AG04449 (cell line): ENCODE results near the gene SPIRE1.

Source experiments
- CTCF ChIA-PET: fragments of 350-600 bp; formaldehyde crosslinking; extraction: SDS; loops from one replicate; lab custom pipeline; 2021; ENCODE audit warnings: antibody characterized with exemption; lab: Yijun Ruan, JAX
- POLR2A ChIA-PET: fragments of 400-600, 350-600 bp; formaldehyde crosslinking; extraction: SDS; loops from one replicate; lab custom pipeline; 2020; ENCODE audit warnings: antibody characterized with exemption, inconsistent platforms; lab: Yijun Ruan, JAX
- DNase-seq: peaks from one replicate; pipeline ENCODE4 v3.0.0-alpha.2; 2010; ENCODE audit warnings: low read depth, low spot score
- H3K4me3 ChIP-seq: 2 replicates; pipeline ENCODE4 v1.5.1; 2011; ENCODE audit warnings: low read depth, mild to moderate bottlenecking, control low read depth, low read length
- TF ChIP-seq, protein P1 (sequence below): IDR thresholded peaks from one replicate; pipeline ENCODE4 v1.5.1; 2011; ENCODE audit warnings: mild to moderate bottlenecking, moderate library complexity, low read length, control low read depth, inconsistent platforms; ENCODE audit not compliant: insufficient read depth; ENCODE audit errors: missing control alignments

Gene SPIRE1

DNA sequence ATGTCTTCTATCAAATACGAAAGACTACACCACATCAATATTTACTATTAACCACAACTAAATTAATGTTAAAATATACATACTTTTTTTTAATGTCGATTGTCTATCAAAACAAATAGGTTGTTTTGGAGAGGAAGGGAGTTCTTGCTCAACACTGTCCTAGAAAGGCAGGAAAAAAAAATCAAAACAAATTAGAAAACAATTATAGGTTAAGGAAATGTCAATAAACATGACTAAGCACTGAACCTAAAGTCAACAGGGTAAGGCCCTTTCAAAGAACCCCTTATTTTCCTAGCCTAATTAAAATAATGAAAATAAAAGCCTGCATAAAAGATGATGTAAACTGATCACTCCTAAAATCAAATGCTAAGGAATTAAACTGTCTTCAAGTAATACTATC, 41.8 kb upstream of the SPIRE1 start:
- CTCF ChIA-PET: interaction anchor here (0.7 to 4.5 kb wide), 3 partner anchors 235 to 441 kb away, joined by 3 to 17 read pairs (median 4); no protein-coding TSS in a partner anchor
- TF ChIP-seq, protein P1, sequence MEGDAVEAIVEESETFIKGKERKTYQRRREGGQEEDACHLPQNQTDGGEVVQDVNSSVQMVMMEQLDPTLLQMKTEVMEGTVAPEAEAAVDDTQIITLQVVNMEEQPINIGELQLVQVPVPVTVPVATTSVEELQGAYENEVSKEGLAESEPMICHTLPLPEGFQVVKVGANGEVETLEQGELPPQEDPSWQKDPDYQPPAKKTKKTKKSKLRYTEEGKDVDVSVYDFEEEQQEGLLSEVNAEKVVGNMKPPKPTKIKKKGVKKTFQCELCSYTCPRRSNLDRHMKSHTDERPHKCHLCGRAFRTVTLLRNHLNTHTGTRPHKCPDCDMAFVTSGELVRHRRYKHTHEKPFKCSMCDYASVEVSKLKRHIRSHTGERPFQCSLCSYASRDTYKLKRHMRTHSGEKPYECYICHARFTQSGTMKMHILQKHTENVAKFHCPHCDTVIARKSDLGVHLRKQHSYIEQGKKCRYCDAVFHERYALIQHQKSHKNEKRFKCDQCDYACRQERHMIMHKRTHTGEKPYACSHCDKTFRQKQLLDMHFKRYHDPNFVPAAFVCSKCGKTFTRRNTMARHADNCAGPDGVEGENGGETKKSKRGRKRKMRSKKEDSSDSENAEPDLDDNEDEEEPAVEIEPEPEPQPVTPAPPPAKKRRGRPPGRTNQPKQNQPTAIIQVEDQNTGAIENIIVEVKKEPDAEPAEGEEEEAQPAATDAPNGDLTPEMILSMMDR: no peak
- POLR2A ChIA-PET: no interaction called here
- no peak for DNase-seq
- no peak overlapping the region for H3K4me3 ChIP-seq

DNA sequence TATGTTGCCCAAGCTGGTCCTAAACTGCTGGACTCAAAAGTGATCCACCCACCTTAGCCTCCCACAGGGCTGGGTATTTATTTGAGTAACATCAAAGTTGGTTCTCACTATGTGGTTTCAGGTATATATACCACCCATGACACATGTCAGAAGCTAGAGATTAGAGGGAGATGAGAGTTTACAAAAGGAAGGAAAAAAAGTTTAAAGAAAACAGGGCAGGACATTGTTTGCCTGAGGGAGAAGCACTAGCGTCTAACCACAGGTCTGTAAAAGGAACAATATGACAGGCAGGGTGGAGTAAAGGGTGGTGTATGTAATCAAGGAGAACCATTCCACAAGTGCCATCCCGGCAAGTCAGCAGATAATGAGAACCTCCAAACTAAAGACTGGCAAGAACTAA, 36.1 kb upstream of the SPIRE1 start:
- no peak overlapping the region for H3K4me3 ChIP-seq
- DNase-seq: no peak
- TF ChIP-seq, protein P1: no peak
- CTCF ChIA-PET: interaction anchor here (1.3 kb wide), 1 partner anchor 303 kb away, joined by 3 read pairs; no protein-coding TSS in a partner anchor
- POLR2A ChIA-PET: no interaction called here

DNA sequence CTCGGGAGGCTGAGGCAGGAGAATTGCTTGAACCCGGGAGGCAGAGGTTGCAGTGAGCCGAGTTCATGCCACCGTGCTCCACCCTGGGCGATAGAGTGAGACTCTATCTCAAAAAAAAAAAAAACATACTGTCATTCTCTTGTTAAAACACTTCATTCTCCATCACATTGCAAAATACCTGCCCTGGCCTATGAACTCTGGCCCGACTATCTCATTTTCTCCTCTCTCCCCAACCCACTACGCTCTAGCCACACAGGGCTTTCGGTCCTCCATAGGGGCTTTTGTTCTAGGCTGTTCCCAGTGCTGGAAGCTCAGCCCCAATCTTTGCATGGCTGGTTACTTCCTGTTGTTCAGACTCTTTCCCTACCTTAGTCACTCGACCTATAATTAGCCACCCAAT, 34.3 kb upstream of the SPIRE1 start:
- no peak overlapping the region for H3K4me3 ChIP-seq
- ChIA-PET POLR2A (interaction anchor here (0.6 kb wide), 1 partner anchor 210 kb away, joined by 5 read pairs; no protein-coding TSS in a partner anchor), CTCF (interaction anchor here (0.5 to 1.6 kb wide), 3 partner anchors 9 to 242 kb away, joined by 3 to 5 read pairs (median 4); partner anchors contain the start of gene CEP76)
- DNase-seq: no peak
- TF ChIP-seq, protein P1: no peak

DNA sequence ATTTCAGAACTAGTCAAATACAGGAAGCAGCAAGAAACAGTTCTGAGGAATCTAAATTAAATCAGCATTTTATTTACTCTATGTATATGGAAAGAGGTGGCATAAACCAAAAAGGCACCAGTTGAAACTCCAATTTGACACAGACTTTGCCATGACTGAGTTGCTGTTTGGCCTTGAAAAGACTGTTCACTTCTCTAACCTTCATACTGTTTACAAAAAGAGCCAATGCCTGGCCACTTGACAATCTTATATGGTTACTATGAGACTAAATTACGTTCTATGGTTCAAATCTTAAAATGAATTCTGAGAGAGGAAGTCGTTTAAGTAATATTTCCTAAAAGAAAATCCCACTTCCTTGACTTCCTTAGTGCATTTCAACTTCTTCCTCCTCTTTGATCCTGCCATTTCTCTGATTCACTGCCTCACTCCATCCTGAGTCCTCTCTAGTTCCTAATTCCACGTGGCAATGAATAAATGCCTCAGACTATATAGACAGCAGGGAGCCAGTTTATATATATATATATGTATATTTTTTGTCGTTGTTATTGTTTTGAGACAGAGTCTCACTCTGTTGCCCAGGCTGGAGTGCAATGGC, 31.4 kb upstream of the SPIRE1 start:
- POLR2A ChIA-PET: interaction anchor here (0.7 kb wide), 1 partner anchor 110 kb away, joined by 4 read pairs; no protein-coding TSS in a partner anchor
- DNase-seq: no peak
- TF ChIP-seq, protein P1: no peak
- H3K4me3 ChIP-seq: no peak overlapping the region
- CTCF ChIA-PET: no interaction called here

DNA sequence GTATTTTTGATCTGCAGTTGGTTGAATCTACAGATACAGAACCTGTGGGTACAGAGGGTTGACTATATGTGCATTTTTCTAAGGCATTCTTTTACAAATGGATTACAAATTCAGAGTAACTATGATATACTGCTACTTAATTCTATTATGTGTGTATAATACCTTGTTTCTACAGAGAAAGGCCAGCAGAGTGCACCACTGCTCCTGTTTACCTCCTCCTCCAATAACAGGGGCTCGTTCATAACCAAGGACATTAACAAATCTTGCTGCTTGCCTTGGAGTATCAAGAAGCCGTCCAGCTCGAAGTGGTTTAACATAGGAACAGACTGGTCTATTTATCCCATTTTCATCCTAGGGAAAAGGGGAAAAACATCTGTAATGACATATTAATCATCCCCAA, 28.2 kb upstream of the SPIRE1 start:
- H3K4me3 ChIP-seq: no peak overlapping the region
- DNase-seq: no peak
- ChIA-PET CTCF (interaction anchor here (1.0 to 1.5 kb wide), 2 partner anchors 16 to 248 kb away, joined by 3 to 4 read pairs; partner anchors contain the start of gene CEP76), POLR2A (no interaction called here)
- TF ChIP-seq, protein P1: no peak

DNA sequence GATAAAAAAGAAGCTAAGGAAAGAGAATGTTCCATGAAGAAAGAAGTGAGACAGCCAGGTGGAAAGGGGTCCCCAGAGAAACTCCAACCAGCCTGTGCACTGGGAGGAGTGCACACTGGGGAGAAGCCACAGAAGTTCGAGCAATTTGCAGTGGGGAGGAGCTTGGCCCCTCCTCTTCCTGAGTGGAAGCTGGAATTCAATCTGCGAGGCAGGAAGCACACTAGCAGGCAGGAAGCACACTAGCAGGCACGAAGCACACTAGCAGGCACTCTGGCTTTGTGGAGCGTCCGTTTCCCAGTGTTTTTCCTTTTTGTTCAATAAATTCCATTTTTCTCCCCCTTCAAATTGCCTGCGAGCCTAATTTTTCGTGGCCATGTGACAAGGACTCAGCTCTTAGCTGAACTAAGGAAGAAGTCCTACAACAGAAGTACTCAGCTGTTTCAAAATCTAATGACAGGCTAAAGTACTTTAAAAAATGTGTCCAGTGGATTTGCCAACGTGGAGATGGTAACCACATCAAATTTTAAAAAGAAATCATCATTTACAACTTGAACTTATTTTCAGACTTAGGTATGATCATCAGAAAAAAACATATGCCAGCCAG, 21.4 kb upstream of the SPIRE1 start:
- ChIA-PET POLR2A (interaction anchor here (0.6 to 1.2 kb wide), 4 partner anchors 15 to 302 kb away, joined by 3 read pairs; partner anchors contain the start of genes AFG3L2, CEP76 and PSMG2), CTCF (interaction anchor here (0.8 to 1.9 kb wide), 4 partner anchors 20 to 287 kb away, joined by 3 to 11 read pairs (median 4); no protein-coding TSS in a partner anchor)
- DNase-seq: no peak
- H3K4me3 ChIP-seq: no peak overlapping the region
- TF ChIP-seq, protein P1: no peak
